HCT116 (cell line): ENCODE measurements around the gene AGBL3.

Source experiments
- CTCF ChIP-seq, 3 experiments: fragments of 200-600 bp in 1 of 3; sonication (generic) in 1 of 3; IDR thresholded peaks in 2 of 3; conservative IDR thresholded peaks in 1 of 3; 2 replicates each; pipeline ENCODE4 v1.5.1; 2012 to 2017; ENCODE audit warnings: low read depth in 2 of 3, low read length in 2 of 3, antibody characterized with exemption in 1 of 3, borderline replicate concordance in 1 of 3, control low read depth in 1 of 3, mild to moderate bottlenecking in 1 of 3, mixed read lengths in 1 of 3, mixed run types in 1 of 3, moderate library complexity in 1 of 3; ENCODE audit not compliant: insufficient read depth in 1 of 3
- EGR1 ChIP-seq: IDR thresholded peaks from 2 replicates; pipeline ENCODE4 v1.6.1; 2012; ENCODE audit warnings: low read depth
- EZH2 ChIP-seq: fragments of 200-600 bp; sonication (generic); IDR thresholded peaks from 2 replicates; pipeline ENCODE4 v1.6.1; 2017; ENCODE audit warnings: antibody characterized with exemption, mixed run types
- JUND ChIP-seq: IDR thresholded peaks from 2 replicates; pipeline ENCODE4 v1.6.1; 2012
- MAX ChIP-seq: IDR thresholded peaks from 2 replicates; pipeline ENCODE4 v1.6.1; 2012
- POLR2A ChIP-seq: IDR thresholded peaks from 2 replicates; pipeline ENCODE4 v1.7.0; 2011; ENCODE audit warnings: borderline replicate concordance; ENCODE audit not compliant: insufficient read depth, insufficient read length; ENCODE audit errors: extremely low read depth
- POLR2AphosphoS5 ChIP-seq: IDR thresholded peaks from 2 replicates; pipeline ENCODE4 v1.6.1; 2011; ENCODE audit warnings: mild to moderate bottlenecking, low read depth, low read length, moderate library complexity
- RAD21 ChIP-seq: IDR thresholded peaks from 2 replicates; pipeline ENCODE4 v1.6.1; 2012; ENCODE audit warnings: low read depth, mild to moderate bottlenecking
- REST ChIP-seq: IDR thresholded peaks from 2 replicates; pipeline ENCODE4 v1.6.1; 2012; ENCODE audit warnings: low read depth
- SP1 ChIP-seq: IDR thresholded peaks from 2 replicates; pipeline ENCODE4 v1.6.1; 2012; ENCODE audit warnings: low read depth
- SRF ChIP-seq: IDR thresholded peaks from 2 replicates; pipeline ENCODE4 v1.6.1; 2012; ENCODE audit warnings: low read depth
- TCF7L2 ChIP-seq: IDR thresholded peaks from 2 replicates; pipeline ENCODE4 v1.7.0; 2011; ENCODE audit warnings: borderline replicate concordance, inconsistent platforms; ENCODE audit not compliant: insufficient read depth, insufficient read length; ENCODE audit errors: extremely low read depth
- YY1 ChIP-seq: IDR thresholded peaks from 2 replicates; pipeline ENCODE4 v1.6.1; 2011; ENCODE audit warnings: low read length, low read depth, moderate library complexity, mild to moderate bottlenecking; ENCODE audit not compliant: insufficient replicate concordance; ENCODE audit errors: extremely low read depth
- ZFX ChIP-seq: fragments of 450-650 bp; IDR thresholded peaks from 2 replicates; pipeline ENCODE4 v1.6.1; 2017

- TF ChIP-seq POLR2AphosphoS5 (no peak), EZH2 (no peak), CTCF (IDR thresholded peaks at IDR 0.05 in 2 of 3, conservative IDR thresholded peaks at IDR 0.05 in 1 of 3; ENCODE audit: borderline replicate concordance in 1 of 3, insufficient read depth in 1 of 3, low read depth in 2 of 3, low read length in 2 of 3) (no peak), EGR1 (no peak), TCF7L2 (no peak), RAD21 (no peak), JUND (no peak), POLR2A (no peak), YY1 (no peak), MAX (no peak), REST (no peak), SRF (no peak), ZFX (no peak), SP1 (no peak)
Measured at GRCh38 chr7:135088566-135088965, 102.3 kb downstream of the AGBL3 start.
